ENCODE results near the gene INAFM2. TPM values are rescaled to one million over a fixed set of nuclear protein-coding genes. Genes with fewer than 3 reads are reported as not detected.

INAFM2 gene
- total and polyA plus RNA-seq, 9 of the 15 experiments (the other 6 are each of a cell fraction or from before 2014, with no cell fraction given), result 11.8 to 43.1 (median 27.2) TPM

- no peaks in the 10 kb centered on the region for H3K79me2 ChIP-seq (ENCODE audit: control insufficient read depth, insufficient read depth, low read length)
- ATAC-seq, result no peak
These were observed 43.2 kb downstream of the INAFM2 start for GRCh38 chr15:40366457-40367370.

More at GRCh38 chr15:40366457-40367370, 43.2 kb downstream of the INAFM2 start:
- BruUV-seq (replicated peaks), result no TSS peak
- ChIA-PET POLR2A (interaction anchor here (0.6 kb wide), 3 partner anchors 13 to 50 kb away, joined by 3 to 4 read pairs (median 4); no protein-coding TSS in a partner anchor), CTCF (ENCODE audit: low intra/inter-chr PET ratio) (interaction anchor here (2.0 to 3.6 kb wide), 2 partner anchors 22 to 54 kb away, joined by 7 to 23 read pairs; no protein-coding TSS in a partner anchor)
- Histone ChIP-seq H3K4me1 (replicated peaks in 1 of 2; ENCODE audit: control insufficient read depth in 2 of 2, insufficient read depth in 2 of 2, low read length in 2 of 2) (peaks cover 9 to 47% of the 10 kb centered on the region in 2 experiments), H3K9me1 (ENCODE audit: control insufficient read depth, insufficient read depth, low read length) (no peaks in the 10 kb centered on the region), H3K4me3 (no peak overlapping the region), H3K27me3 (ENCODE audit: control insufficient read depth in 2 of 2, insufficient read depth in 2 of 2, low read length in 2 of 2) (peaks cover 0 to 22% of the 10 kb centered on the region in 2 experiments; a peak in 3 of 5 replicates), H3K4me2 (ENCODE audit: insufficient read depth, low read length) (no peak overlapping the region), H2AFZ (ENCODE audit: low read depth, low read length) (no peak overlapping the region), H3K9ac (ENCODE audit: insufficient read depth in 1 of 2, low read depth in 2 of 2, low read length in 2 of 2) (peak overlapping the region in 1 of 2 experiments; percentile 43; a peak in 1 of 4 replicates), H3K36me3 (ENCODE audit: control insufficient read depth, insufficient read depth, low read length) (no peaks in the 10 kb centered on the region), H4K20me1 (replicated peaks; ENCODE audit: control insufficient read depth, insufficient read depth, low read length) (no peaks in the 10 kb centered on the region), H3K27ac (ENCODE audit: extremely low read depth, low read depth, low read length) (no peak overlapping the region), H3K9me3 (replicated peaks; ENCODE audit: control insufficient read depth, insufficient read depth, low read depth, low read length) (no peaks in the 10 kb centered on the region)
- no peak for TF ChIP-seq L3MBTL2 (IDR thresholded peaks at IDR 0.05)
- TF ChIP-seq CEBPZ (IDR thresholded peaks at IDR 0.05; ENCODE audit: borderline replicate concordance, low read depth, low read length), result no peak
- TF ChIP-seq E2F4 (CRISPR knock-in tag; IDR thresholded peaks at IDR 0.05; ENCODE audit: low read depth), result no peak
- TF ChIP-seq, protein P1, sequence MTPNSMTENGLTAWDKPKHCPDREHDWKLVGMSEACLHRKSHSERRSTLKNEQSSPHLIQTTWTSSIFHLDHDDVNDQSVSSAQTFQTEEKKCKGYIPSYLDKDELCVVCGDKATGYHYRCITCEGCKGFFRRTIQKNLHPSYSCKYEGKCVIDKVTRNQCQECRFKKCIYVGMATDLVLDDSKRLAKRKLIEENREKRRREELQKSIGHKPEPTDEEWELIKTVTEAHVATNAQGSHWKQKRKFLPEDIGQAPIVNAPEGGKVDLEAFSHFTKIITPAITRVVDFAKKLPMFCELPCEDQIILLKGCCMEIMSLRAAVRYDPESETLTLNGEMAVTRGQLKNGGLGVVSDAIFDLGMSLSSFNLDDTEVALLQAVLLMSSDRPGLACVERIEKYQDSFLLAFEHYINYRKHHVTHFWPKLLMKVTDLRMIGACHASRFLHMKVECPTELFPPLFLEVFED (CRISPR knock-in tag; conservative IDR thresholded peaks at IDR 0.05), result no peak
- no peak for TF ChIP-seq TEAD1 (CRISPR knock-in tag; IDR thresholded peaks at IDR 0.05)
- no peak for TF ChIP-seq ADNP (tag; IDR thresholded peaks at IDR 0.05)
- no peak for DNase-seq (ENCODE audit: extremely low read depth in 1 of 4, low spot score in 3 of 4)
- no peak for FAIRE-seq
- in situ Hi-C loops (cut with MboI), result no loop called here
- intact Hi-C loops (cut with micrococcal nuclease), result no loop called here
- WGBS (ENCODE audit: insufficient coverage, low coverage, missing lambda C conversion rate), result 39% methylated on average over 14 of the region's 14 CpGs

Data from K562 (cell line).